Mesothelial cell of epicardium (in vitro differentiated cells): ENCODE results near the gene AKT1. TPM values are rescaled to one million over a fixed set of nuclear protein-coding genes. Genes with fewer than 3 reads are reported as not detected.
A peak's percentile ranks its signal among the peaks of the same experiment; 100 is the strongest.

ENCODE experiments used
- DNase-seq, 2 experiments: peaks; one replicate each; pipeline ENCODE4 v3.0.0; 2021; ENCODE audit warnings: low spot score in 2 of 2; ENCODE audit not compliant: unreplicated experiment in 2 of 2
- H3K27ac Mint-ChIP-seq: 2 replicates; pipeline ENCODE4 v1.8.0; 2021; ENCODE audit warnings: mixed read lengths
- H3K27me3 Mint-ChIP-seq: 2 replicates; pipeline ENCODE4 v1.8.0; 2021; ENCODE audit warnings: low read depth, mixed read lengths
- H3K36me3 Mint-ChIP-seq: 2 replicates; pipeline ENCODE4 v1.8.0; 2021; ENCODE audit warnings: mixed read lengths
- H3K4me1 Mint-ChIP-seq: 2 replicates; pipeline ENCODE4 v1.8.0; 2021; ENCODE audit warnings: mixed read lengths
- H3K4me3 Mint-ChIP-seq: 2 replicates; pipeline ENCODE4 v1.8.0; 2021; ENCODE audit warnings: mild to moderate bottlenecking, moderate library complexity, mixed read lengths
- H3K9me3 Mint-ChIP-seq: 2 replicates; pipeline ENCODE4 v1.8.0; 2021; ENCODE audit warnings: mixed read lengths
- total RNA-seq: library from RNA; stranded (reverse); gene quantifications from 3 replicates; pipeline ENCODE4 v1.2.1, GENCODE V29; 2021
- TF ChIP-seq, protein P1 (sequence below): fragments of 200-600 bp; sonication (generic); IDR thresholded peaks from one replicate; pipeline ENCODE4 v1.5.0; 2021; ENCODE audit warnings: antibody characterized with exemption; ENCODE audit not compliant: unreplicated experiment

AKT1 gene
- total RNA-seq, 1 donor from 2014 or later = 122 TPM

DNA sequence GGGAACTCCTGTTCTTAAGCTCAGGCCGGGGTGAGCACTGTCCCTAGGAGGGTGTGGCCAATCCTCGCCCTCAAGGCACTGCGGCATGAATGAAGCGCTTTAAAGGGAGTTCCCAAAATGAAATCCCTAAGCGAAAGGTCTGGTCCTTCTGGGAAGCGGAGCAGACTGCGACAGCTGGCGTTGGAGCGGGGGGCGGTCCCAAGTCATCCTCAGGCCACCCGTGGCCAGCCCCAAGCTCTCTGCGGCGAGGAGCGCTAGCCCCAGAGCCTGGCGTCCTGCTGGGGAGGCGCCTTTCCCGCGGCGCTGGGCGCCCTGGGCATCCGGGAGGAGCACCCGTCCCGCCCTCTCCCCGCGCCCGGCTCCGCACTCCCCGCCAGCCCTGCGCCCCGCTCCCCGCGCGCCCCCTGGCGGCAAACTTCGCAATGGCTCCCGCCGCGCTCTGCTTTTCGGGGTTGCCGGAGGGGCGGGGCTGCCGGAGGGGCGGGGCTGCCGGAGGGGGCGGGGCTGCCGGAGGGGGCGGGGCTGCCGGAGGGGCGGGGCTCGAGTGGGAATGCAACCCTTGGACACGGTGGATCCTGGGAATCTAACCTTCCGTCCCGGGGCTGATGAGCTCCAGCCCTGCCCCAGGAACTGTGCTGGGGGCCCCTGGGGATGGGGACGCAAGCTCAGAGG lies 30.8 kb upstream of the AKT1 start:
- H3K36me3 Mint-ChIP-seq = no peaks in the 10 kb centered on the region
- H3K27me3 Mint-ChIP-seq = peaks cover 20% of the 10 kb centered on the region
- peak overlapping the region; percentile 74 for H3K4me3 Mint-ChIP-seq
- H3K27ac Mint-ChIP-seq = no peak overlapping the region
- H3K9me3 Mint-ChIP-seq = peaks cover 7% of the 10 kb centered on the region
- TF ChIP-seq, protein P1, sequence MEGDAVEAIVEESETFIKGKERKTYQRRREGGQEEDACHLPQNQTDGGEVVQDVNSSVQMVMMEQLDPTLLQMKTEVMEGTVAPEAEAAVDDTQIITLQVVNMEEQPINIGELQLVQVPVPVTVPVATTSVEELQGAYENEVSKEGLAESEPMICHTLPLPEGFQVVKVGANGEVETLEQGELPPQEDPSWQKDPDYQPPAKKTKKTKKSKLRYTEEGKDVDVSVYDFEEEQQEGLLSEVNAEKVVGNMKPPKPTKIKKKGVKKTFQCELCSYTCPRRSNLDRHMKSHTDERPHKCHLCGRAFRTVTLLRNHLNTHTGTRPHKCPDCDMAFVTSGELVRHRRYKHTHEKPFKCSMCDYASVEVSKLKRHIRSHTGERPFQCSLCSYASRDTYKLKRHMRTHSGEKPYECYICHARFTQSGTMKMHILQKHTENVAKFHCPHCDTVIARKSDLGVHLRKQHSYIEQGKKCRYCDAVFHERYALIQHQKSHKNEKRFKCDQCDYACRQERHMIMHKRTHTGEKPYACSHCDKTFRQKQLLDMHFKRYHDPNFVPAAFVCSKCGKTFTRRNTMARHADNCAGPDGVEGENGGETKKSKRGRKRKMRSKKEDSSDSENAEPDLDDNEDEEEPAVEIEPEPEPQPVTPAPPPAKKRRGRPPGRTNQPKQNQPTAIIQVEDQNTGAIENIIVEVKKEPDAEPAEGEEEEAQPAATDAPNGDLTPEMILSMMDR = peak; percentile 98
- peaks cover 12% of the 10 kb centered on the region for H3K4me1 Mint-ChIP-seq
- DNase-seq = peak; percentile 97 to 99

GRCh38 chr14:104824353-104824997 lies 28.9 kb upstream of the AKT1 start:
- TF ChIP-seq, protein P1 = no peak
- H3K4me1 Mint-ChIP-seq = peaks cover 20% of the 10 kb centered on the region
- H3K9me3 Mint-ChIP-seq = peaks cover 7% of the 10 kb centered on the region
- no peaks in the 10 kb centered on the region for H3K36me3 Mint-ChIP-seq
- H3K4me3 Mint-ChIP-seq = peak overlapping the region; percentile 74
- no peak for DNase-seq
- H3K27ac Mint-ChIP-seq = no peak overlapping the region
- H3K27me3 Mint-ChIP-seq = peaks cover 20% of the 10 kb centered on the region

- Mint-ChIP-seq H3K9me3 (peaks cover 7% of the 10 kb centered on the region), H3K4me3 (no peak overlapping the region), H3K4me1 (peaks cover 20% of the 10 kb centered on the region), H3K27ac (no peak overlapping the region), H3K27me3 (peaks cover 20% of the 10 kb centered on the region), H3K36me3 (peaks cover 5% of the 10 kb centered on the region)
- TF ChIP-seq, protein P1 = no peak
- no peak for DNase-seq
Observed at GRCh38 chr14:104822821-104823615, 27.5 kb upstream of the AKT1 start.

- Mint-ChIP-seq H3K9me3 (peaks cover 7% of the 10 kb centered on the region), H3K4me3 (no peak overlapping the region), H3K36me3 (peaks cover 5% of the 10 kb centered on the region), H3K4me1 (peaks cover 16% of the 10 kb centered on the region), H3K27me3 (peaks cover 20% of the 10 kb centered on the region), H3K27ac (no peak overlapping the region)
- DNase-seq = no peak
- TF ChIP-seq, protein P1 = no peak
Observed at GRCh38 chr14:104821971-104822608, 26.5 kb upstream of the AKT1 start.

DNA sequence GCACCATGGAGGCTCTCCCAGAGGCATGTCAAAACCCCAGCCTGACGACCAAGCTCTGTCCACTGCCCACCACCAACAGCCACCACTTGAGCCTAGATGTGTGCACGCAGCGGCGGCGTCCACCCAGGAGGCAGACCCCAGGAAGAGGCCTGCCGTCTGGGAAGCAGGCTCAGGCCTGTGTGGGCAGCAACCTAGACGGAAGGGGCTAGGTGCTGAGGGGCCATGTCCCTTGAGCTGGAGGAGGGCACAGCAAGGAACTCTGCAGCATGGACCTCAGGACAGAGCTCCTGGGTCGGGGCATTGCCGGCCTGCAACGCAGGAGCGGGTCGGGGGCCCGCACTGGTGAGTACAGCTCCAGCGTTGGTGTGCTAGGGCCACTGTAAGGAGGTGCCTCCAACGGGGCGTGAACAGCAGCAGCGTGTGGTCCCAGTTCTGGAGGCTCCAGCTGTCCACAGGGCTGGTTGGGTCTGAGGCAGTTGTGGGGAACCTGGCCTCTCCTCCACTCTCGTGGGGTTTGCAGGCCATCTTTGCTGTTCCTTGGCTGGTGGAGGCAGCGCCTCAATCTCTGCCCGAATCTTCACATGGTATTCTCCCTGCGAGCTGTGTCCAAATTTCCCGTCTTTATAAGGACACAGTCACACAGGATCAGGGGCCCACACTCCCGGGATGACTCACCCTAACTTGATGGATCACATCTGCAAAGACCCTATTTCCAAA lies 25.8 kb upstream of the AKT1 start:
- no peak overlapping the region for H3K4me3 Mint-ChIP-seq
- peaks cover 20% of the 10 kb centered on the region for H3K27me3 Mint-ChIP-seq
- H3K27ac Mint-ChIP-seq = no peak overlapping the region
- H3K4me1 Mint-ChIP-seq = peaks cover 19% of the 10 kb centered on the region
- TF ChIP-seq, protein P1 = no peak
- DNase-seq = no peak
- H3K36me3 Mint-ChIP-seq = peaks cover 5% of the 10 kb centered on the region
- H3K9me3 Mint-ChIP-seq = peaks cover 7% of the 10 kb centered on the region
